ENCODE data around the gene FN3KRP.

- TF ChIP-seq EP300 (IDR thresholded peaks at IDR 0.05) = no peak
- no peak for TF ChIP-seq CTCF (IDR thresholded peaks at IDR 0.05)
- TF ChIP-seq POLR2A (IDR thresholded peaks at IDR 0.05) = no peak
- no peak for TF ChIP-seq POLR2AphosphoS5 (IDR thresholded peaks at IDR 0.05)
Measured at GRCh38 chr17:82748756-82749155, 32.2 kb downstream of the FN3KRP start.

Measured in gastroesophageal sphincter (tissue), 3 donors.